ENCODE data around the gene MYO1H.
"Not testable (repeated sequence)": the region's sequence is repeated elsewhere in the genome, so short reads cannot be mapped to it uniquely, and the experiment has no call there.

Gene MYO1H

DNA sequence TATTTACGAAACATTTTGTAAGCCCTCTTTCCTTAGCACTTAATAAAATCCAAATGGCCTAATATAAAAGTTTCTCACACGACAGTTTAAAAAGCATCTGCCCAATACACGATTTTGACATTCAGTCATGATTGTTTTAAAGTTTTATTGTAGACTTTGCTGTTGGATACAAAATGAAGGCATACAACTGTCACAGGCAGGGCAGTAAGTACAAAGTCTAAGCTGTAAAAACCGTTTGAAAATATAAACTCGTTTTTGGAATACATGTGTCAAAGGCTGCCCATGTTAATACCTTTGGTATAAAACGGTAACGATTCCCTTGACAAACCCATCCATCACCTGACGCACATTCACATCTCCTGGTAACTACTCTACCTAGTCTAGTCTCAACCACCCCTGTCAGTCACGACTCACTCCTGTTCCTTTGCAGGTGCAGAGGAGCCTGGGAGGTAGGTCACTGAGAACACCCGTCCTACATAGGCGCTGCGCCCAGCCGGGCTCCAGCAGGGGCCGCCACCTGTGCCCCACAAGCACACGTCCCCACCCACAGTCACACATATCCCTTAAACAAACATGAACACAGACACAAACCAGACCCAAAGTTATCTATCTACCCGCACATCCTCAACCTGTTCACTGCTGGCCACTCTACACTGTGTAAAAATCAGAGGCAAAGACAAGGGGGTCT, 102.3 kb downstream of the MYO1H start:
- peak; percentile 40 for DNase-seq (ENCODE audit: low spot score)

DNA sequence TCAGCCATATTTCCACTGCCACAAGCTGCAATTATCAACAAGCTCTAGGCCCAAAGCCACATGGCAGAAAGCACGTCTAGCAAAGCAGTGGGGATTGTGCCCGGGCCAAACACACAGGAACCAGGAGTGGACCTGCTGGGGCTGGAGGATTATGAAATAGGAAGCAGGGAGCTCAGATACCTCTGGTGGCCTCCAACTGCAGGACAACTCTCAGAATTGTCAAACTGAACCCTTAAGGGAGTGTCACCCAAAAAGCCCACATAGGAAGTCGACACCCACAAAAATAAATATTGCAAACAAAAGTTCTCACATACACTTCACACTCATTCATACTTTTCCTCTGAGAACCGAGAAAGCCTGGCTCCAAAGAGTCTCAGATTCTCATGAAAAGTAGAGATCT, 103.3 kb downstream of the MYO1H start:
- DNase-seq (ENCODE audit: low spot score), result no peak

DNA sequence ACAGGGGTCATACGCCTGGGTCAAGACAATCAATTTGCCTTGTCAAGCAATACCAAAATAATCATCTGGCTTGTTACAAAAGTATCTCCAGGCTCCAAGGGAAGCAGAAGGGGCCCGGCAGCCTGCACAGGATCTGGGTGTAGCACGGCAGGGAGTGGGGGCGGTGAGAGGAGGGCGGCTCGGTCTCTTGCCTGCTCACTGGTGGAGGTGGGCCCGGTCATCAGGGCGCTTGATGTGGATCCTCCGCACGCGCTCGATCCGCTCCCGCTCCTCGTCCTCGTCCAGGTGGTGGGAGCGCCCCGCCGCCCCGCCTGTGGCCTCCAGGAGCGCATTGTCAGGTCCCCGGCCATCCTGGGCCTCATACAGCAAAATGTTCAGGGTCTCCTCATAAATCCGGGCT, 103.7 kb downstream of the MYO1H start:
- DNase-seq (ENCODE audit: low spot score), result no peak

DNA sequence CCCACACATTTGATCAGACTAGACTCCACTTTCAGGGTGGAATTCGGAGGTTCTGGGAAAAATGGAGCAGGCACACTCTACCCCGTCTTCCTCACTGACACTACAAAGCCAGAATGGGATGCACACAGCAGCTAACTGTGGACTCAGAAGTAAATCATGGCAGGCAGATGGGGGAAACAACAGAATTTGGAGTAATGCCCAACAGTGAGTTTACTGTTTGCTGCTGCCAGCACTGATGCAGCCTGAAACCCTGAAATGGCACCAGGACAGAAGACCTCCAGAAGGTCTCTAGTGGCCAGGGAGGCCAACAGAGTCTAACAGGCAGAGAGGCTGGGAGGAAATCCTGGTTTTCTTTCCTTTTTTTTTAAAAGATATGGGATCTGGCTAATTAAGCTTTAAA, 104.8 kb downstream of the MYO1H start:
- no peak for DNase-seq (ENCODE audit: low spot score)

DNA sequence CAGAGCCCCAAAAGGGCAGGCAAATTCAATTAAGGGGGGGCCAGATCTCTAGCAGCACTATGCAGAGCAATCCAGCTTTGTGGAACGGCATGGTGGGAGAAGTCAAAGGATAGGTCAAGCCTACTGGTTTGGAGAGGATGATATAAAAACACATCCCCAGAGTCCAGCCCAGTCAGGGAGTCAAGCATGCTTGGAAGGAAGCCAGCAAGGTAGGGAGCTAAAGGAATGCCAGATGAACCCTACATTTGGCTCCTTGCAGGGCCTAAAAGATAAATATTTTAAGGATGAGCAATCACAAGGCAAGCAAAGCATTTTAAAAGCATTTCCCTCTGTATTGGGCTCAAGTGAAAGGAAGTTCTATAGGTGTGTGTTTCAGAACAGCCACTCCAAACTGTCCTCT, 108.0 kb downstream of the MYO1H start:
- no peak for DNase-seq (ENCODE audit: low spot score)

DNA sequence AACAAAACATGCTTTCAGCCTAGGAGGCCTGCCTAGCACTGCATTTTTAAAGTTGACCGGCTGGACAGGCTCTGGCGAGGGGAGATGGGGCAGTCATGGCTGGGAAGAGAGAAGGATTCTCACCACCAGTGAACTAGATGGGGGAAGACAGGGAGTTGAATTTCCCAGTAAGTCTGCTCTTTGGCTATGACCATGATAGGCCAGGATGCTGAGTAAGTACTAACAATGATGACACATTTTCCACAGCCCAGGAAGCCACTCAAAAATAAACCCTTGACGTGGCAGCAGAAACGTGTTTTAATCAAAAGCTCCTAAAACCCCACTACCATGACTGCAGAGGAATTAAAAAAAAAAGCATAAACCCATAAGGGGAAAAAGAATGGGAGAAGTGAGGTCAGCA, 110.4 kb downstream of the MYO1H start:
- DNase-seq (ENCODE audit: low spot score), result no peak

DNA sequence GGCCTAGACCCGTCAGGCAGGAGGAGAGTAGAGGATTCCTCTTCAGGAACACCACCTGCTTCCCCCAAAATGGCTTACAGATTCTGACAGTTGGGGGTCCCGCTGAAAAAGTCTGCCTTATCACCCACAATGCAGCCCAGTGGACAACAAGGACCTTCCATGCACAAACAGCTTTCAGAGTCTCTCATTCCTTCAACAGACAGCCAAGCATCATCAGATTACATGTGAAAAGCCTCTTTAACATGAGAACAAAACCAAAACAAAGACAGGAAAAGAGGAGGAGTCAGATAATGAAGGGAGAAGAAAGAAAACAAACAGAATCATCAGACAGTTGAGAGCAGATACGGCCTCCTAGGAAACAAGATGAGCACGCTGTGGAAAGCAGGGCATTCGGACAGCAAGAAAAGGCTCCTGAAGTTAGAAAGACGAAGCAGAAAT, 111.1 kb downstream of the MYO1H start:
- DNase-seq (ENCODE audit: low spot score), result no peak

DNA sequence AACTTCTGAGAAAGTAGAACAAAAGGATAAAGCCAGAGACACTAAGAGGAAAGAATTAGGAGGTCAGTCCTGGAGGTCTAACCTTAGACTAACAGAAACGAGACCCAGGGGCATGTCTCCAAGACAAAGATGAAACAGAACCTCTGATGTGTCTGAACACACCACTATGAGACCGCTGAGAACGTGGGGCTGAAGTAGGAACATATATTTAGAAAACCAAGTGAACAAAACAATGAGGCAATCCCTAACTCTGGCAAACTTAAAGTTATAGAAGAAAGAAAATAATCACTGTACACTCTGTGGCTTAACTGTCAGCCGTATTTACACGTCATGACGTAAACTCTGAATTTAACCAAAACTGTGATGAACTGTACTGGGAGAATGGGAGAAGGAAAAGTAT, 111.5 kb downstream of the MYO1H start:
- no peak for DNase-seq (ENCODE audit: low spot score)

DNA sequence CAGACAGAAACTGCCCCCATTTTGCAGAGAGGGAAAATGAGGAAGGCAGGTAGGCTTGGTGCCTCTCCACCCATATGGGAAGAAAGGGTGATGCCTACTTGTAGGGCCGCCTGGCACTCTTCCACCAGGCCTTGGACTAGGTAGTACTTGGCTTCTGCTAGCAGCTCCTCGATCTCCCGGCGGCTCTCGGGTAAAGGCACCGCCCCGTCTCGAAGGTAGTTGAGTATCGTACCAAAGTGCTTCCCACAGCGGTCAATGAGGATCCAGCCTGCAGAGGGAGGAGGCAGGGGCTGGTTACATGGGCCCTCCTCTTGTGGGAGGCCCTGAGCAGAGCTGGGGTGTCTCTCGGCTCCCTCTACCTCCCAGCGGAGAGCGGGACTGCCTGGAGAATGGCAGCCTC, 112.8 kb downstream of the MYO1H start:
- no peak for DNase-seq (ENCODE audit: low spot score)

DNA sequence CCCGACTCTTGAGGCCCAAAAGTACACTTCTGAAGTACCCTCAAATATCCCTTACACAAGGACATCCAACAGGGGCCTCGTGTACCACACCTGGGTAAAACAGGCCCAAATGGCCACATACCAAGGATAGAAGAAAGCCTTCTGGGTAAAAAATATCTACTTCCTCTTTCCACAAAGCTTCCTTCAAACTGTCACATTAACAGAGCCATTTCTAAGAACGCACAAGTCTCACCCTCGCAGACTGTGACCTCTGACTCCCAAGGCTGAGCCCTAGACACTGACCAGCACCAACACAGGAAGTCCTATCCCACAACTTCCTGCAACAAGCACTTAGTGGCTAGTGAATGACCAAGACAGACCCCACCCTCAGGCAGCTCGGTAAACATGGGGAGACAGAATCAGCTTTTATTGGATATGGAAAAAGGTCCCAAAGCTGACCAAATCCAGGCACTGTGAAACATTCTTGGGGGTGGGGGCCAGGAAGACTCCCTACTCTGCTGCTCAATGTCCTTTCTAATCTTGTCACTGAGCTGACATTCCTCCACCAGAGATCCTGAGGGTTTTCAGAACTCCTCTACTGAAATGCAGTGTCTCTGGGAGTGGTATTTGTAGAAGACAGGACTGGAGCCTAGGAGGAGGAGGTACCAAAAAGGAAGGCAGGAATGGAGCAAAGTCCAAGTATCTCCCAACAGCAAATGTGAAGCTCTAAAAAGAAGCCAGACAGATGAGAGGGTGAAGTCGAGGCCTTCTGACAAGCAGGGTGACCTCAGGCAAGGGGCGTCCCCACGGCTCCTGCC, 113.5 kb downstream of the MYO1H start:
- DNase-seq (ENCODE audit: low spot score), result peak; percentile 51

DNA sequence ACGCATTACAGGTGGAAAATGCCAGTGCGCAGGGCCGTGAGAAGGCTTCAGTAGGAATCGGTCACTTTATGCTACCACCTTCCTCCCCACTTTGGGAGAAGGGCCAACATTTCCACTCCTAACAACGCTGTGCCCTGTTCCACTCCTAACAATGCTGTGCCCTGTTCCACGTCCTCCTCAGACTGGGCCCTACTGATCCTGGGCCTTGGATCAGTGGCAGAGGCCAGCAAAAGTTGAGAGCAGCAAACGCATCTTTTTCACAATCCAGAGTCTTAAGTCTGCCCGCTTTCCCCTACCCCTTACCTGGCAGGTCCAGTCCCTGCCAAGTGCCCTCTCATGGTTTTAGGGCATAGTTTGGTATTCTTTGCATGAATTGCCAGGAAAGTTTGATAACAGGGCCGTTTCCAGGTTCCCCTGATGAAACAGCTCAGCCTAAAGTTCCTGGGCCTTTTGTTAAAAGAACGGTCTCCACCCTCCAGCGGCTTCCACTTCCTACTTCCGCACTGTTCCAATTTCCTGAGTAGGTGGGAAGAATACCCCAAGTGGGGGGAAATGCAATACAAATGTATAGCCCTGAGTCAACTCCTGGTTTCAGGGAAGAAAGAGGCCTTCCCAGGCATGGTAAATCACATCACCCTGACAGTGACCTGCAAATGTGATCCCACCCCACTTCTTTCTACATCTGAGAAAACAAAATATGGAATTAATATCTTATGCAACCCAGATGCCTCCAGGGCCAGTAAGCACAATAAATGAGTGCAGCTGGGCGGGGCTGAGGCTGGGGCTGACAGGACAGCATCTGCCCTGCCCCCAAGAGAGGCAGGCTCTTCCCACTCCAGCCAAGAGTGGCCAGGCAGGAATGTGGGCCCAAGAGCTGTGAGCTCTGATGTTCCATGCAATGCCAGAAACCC, 114.4 kb downstream of the MYO1H start:
- DNase-seq (ENCODE audit: low spot score), result peak; percentile 28

DNA sequence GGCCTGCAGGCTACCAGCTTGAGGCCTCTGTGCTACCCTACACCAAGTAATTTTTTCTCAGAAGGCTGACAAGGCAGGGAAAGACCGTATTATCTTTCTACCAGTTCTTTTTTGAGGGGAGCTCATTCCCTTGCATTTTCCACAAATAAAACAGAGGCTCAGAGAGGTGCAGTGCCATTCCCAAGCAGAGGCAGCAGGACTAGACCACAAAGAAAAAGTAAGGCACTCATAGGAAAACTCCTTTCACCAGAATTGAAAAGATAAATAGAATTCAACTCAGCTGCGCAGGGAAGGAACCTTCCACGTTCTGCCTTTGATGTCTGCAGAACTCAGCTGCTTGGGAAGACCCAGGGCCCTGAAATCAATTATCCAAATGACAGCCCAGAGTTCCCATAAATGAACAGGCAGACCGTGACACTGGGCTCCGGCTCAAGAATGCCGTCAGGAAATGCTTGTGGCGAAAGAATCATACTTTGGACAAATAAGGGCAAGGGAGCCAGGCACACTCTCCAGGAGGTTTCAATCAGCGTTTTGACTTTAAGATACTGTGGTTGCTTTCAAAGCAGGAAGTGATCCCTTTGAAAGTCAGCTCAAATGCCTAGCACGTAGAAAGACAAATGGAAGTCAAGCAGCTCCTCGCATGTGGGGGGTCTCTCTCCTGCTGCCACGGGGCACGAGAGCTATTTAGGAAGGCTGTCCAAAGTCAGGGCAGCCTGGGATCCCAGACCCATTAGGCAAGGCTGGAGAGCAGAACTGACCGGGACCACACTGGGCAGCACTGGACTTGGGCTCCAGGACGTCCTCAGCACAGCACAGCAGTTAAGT, 115.4 kb downstream of the MYO1H start:
- no peak for DNase-seq (ENCODE audit: low spot score)

DNA sequence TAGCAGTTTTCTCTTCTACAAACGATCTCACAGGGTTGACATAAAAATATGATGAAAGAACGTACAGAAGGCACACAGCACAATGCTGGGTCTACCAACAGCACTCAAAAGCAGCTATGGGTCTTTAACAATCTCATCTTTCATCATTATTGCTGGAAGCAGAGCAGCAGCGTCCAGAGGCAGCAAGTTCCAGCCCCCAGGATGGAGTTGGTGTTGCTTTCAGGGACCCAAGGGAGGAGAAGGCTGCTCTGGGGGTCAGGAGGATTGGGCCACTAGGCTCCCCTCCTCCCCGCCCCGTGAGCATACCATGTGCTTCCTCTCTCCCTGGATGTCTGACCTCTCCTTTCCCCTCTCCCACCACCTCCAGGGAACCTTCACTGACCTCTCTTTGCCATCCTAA, 116.1 kb downstream of the MYO1H start:
- DNase-seq (ENCODE audit: low spot score), result no peak

DNA sequence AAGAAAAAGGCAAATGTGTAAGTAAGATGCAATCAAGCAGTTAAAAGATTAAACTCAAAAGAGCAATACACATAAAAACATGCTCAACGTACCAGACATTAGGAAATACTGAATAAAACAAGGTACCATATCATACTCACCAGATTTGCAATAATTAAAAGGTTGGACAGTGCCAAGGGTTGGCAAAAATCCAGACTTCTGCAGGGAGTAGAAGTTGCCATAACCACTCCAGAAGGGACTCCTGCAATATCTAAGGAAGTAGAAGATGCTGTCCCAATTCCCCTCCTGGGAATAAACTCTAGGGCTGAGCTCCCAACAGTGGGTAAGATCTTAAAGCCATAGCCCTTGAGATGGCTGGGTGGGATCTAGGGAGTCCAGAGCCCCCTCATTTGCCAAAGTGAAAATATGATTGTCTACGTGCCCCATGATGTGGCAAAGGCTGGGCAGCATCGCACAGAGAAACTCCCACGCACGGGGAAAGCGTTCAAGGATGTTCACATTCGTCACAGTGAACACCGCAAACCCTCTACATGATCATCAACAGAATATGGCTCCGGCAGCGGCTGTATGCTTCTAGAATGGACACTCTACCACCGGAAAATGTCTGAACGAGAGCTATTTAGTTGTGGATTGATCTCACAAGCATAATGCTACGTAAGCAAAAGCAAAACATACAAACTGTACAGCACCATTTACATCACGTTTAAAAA, 117.1 kb downstream of the MYO1H start:
- no peak for DNase-seq (ENCODE audit: low spot score)

DNA sequence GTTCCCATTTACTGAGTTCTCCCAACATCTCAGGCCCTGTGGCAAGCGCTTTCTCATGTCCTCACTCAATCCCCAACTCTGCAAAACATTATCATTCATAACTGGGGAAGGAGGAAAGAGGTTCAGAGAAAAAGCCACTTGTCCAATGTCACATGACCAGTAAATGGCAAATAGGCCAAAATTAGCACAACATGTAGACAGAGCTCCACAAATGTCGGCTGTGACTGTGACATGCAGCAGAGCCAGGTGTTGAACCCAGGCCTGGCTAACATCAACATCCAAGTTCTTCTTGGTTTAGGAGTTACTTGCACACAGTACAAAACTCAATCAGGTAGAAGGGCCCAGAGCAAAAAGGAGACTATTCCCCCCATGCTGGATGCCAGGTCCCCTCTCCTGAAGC, 118.6 kb downstream of the MYO1H start:
- DNase-seq (ENCODE audit: low spot score), result no peak

DNA sequence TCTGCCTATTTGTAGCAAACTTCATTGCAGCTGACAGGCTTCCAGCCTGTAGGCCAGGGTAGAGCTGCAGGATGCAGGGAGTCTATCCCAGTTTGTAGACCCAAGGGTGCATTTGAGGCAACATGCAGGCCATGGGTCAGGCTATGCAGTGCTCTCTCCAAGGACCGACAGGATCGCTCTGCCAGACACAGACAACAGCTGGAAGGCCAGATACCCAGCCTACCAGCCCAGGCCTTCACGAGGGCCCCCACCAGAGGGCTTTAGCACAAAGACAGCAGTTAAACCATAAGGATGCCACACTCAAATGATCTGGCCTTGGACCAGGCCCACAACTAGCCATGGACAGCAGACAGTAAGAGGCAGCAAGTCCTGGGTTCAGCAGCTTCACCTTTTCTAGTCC, 119.1 kb downstream of the MYO1H start:
- no peak for DNase-seq (ENCODE audit: low spot score)

DNA sequence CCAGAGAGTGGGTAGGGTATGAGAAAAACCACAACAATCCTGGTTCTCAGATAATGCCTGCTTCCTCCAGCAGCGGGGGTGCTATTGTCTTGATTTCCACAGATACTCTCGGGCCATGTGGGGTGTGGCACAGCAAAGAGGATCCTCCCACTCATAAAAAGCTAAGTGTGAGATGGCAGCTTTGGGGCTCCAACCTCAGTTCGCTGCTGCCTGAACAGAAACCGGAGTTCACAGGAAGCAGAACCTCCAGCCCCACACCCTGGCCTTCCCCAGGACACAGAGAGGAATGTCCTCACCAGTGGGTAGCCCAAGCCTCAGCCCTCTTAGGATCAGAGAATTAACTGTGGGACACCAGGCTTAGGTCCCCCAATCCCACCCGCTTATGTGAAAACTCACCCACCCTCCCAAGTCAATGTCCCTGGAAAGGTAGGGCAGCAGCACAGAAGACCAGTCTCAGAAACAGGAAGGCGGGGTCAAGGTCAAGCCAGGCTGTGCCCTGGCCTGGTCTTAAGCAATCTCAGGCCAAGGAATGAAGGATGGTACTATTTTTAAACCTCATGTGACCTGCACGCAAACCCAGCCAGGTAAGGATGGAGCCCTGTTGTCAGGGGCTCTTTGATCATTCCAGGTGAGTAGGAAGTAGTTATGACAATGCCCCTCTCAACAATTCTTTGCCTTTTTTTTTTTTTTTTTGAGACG, 120.4 kb downstream of the MYO1H start:
- no peak for DNase-seq (ENCODE audit: low spot score)

DNA sequence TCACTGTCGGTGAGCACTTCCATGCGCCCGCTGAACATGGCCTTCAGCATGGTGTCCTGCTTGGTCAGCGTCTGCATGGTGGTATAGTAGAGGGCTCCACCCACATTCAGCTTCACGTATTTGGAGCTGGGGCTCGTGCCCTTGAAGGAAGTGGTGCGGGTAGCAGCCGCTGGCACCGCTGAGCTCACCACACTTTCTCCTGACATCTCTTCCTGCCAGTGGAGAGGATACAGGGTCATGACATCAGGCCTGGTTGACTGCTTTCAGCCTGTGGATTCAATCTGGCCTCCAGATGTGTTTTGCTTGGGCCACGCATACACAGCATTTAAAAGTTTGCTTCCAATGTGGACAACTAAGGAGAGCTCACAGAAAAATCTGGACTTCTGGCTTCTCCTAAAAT, 121.8 kb downstream of the MYO1H start:
- no peak for DNase-seq (ENCODE audit: low spot score)

DNA sequence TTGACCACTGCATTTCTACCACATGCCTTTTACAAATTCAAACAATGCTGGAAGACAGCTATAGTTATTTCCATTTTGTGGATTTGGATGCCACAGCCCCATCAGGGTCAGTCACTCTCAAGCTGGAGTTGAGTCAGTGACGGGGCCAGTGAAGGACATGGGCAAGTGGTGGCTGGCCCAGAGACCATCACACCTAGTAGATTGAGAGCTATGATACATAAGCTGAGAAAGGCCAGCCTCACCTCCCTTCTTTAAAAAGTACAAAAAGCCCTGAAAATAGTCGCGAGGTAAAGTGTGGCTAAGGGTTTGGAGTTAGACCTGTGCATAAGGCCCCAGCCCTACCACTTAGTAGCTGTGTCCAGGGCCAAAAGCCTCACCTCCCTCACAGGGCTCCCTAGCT, 125.3 kb downstream of the MYO1H start:
- DNase-seq (ENCODE audit: low spot score), result no peak

DNA sequence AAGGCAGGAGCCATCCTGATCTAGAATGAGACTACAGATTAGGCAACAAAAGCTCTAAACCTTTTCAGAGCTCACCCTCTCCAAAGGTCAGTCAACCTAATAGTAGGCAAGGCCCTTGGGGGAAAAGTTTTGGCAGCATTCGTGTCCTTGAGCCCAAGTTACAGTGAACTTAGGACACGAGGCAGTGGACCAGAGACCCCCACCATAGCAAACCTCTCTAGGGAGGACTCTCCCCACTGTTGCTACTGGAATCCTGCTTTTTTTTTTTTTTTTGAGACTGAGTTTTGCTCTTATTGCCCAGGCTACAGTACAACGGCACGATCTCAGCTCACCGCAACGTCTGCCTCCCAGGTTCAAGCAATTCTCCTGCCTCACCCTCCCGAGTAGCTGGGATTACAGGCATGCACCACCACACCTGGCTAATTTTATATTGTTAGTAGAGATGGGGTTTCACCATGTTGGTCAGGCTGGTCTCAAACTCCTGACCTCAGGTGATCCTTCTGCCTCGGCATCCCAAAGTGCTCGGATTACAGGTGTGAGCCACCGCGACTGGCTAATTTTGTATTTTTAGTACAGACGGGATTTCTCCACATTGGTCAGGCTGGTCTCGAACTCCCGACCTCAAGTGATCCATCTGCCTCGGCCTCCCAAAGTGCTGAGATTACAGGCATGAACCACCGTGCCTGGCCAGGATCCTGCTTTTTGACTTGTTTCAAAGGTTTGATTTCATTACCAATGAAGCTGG, 126.0 kb downstream of the MYO1H start:
- not testable (repeated sequence) for DNase-seq (ENCODE audit: low spot score)

All from HuH-7 (cell line).